NCI-H2171 (cell line): Measurements from ENCODE around the gene PRDM16.
A peak's percentile ranks its signal among the peaks of the same experiment; 100 is the strongest.

ENCODE experiments used
- DNase-seq: peaks from one replicate; lab custom pipeline; 2025; lab: John Stamatoyannopoulos, UW

Gene PRDM16

DNA sequence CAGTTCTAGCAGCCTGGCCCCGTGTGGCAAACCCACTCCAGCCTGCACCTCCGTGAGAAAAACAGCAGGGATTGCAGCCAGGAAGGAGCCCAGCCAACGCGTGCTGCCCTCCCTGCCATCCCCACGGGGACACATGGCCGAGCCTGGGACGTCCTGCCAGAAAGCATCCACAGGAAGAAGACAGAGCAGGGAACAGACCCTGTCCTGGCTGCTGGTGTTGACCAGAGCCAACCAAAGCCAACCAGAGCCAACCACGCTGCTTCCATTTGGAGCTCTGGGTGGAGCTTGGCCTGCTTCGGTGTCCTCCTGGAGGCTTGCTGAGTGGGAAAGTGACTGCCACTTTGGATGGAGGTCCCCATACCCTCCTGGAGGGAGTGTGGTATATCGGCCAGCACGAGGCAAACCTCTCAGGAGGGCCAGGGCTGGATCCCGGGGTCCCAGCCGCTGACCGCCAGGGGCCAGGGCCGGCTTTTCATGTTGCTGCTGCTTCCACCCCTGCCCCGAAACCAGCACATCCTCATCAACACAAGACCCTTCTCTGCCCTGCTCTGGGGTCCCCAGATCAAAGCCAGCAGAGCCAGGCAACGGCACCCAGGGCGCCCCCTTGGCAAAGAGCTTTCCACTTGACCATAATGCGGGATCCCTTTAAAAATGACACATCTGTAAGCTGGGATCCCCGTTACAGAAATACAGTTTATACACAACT lies 304.9 kb downstream of the PRDM16 start:
- no peak for DNase-seq

DNA sequence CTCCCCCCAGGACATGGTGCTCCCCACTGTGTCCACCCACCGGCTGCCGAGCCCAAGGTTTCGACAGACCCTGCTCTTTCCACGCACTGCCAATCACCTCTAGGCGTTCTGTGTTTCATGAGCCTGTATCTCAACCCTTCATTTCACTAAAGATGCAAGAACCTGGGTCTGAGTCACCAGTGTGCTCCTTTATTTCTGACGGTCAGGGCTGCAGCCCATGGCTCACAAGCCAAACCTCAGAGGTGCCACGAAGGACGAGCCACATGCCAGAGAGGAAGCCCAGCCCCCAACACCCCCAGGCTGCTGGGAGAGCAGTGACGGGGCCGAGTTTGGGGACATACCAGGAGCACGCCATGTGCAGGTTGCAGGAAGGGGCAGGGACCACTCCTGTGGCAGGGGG lies 306.2 kb downstream of the PRDM16 start:
- no peak for DNase-seq

DNA sequence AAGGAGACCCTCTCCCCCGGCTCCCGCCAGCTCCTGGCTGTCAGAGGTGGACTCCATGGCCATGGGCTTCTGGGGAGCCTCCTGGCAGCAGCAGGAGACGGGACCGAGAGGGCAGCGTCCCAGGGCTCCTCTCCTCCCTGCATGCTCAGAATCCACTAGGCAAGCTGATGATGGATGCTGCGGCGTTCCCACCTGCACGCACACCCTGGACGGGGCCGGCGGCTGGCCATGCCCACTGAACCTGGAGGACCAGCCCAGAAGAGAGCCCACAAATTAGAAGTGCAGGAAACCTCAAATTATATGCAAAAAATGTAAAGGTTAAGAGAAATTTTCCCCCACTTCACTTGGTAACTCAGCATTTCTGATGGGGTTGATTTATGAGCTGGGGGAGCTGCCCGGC lies 308.2 kb downstream of the PRDM16 start:
- no peak for DNase-seq

DNA sequence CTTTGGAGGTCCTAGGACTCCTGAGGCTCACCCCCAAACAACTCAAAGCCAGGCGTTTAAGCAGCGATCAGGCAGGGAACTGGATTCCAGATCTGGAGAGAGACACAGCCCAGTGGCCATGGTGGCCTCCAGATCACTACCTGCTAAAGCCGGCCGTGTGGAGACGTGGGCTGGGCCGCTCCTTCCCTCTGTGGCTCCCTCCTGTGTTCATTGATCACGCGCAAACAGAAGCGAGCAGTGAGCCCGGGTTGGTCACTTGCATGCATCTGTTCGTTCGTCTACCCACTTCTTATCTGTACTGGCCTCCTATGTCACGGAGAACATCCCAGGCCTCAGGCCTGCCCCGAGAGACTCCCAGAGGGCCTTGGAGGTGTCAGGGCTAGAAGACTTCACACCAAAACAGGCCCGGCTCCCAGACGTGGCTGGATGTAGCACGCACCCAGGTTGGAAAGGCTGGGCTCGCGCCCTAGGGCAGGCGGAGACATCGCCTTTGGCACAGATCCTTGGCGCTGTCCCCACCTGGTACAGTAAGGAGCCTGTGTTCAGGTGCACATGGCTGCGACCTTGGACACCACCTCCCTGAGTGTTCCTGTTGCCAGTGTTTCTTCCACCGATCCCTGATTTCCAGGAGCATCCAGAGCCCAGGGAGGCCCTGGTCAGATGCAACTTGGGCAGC lies 308.7 kb downstream of the PRDM16 start:
- no peak for DNase-seq

DNA sequence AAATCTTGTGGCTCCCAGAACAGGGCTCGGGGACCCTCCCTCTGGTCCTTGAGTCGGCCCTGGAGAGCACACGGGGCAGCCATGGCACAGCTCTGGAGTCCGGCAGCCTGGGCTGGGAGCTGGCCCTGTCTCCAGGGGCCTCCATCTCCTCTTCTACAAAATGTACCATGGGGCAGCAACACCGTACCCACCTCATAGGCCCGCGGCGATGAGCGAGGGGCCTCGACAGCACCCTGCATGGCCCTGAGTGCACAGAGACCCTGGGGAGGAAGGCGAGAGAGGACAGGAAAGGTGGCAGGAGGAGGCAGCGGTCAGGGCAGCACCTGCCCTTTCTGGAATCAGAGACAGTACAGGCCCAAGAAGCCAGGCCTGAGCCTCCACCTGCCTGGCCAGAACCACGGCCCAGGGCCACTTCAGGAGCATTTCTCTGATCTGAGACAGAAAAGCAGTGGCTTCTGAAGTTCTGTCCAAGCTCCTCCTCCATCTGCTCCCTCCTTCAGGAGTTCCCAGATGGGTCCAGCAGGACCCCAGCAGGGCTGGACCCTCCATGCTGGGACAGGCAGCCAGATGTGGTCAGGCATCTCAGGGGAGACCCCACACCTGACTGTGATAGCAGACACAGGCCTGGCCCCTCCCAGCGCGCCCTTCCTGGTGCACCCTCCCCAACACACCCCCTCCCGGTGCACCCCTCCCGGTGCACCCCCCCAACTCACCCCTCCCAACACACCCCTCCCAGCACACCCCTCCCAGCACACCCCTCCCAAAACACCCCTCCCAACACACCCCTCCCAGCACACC lies 309.6 kb downstream of the PRDM16 start:
- no peak for DNase-seq

GRCh38 chr1:3379934-3380333 lies 310.9 kb downstream of the PRDM16 start:
- no peak for DNase-seq

DNA sequence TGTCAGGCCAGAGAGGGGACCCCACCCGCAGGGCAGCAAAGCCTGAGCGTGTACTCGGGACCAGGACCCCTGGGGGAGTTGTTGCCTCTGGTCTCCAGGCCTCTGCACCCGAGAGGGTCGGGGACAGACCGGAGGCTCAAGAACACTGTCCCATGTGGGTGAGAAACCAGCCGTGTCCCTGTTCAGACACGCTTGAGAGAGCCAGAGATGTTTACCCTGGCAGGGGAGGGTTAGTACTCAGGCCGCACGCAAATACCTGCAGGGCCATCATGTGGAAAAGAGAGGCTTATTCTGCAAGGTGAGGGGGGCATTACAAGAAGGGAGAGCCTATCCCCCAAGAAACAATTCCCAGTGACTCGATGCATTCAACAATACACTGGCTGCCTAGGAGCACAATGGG lies 311.5 kb downstream of the PRDM16 start:
- no peak for DNase-seq

DNA sequence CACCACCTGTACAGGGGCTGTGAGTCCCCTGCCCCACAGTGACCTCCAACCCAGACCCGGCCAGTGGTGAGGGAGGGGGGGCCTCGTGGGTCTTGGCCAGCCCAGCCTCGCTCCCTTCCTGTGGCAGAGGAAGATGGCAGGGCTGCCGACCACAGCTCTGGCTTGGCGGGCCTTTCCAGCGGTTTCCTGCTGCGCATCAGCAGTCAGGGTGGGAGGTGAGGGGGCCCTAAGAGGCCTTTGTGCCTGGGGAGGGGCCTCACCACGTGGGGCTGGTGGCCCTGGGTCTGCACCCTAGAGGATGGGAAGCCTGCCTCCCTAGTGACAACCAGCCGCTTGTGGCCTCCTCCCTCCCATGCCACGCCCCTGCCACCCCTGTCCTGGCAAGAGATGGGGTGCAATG lies 312.9 kb downstream of the PRDM16 start:
- no peak for DNase-seq

DNA sequence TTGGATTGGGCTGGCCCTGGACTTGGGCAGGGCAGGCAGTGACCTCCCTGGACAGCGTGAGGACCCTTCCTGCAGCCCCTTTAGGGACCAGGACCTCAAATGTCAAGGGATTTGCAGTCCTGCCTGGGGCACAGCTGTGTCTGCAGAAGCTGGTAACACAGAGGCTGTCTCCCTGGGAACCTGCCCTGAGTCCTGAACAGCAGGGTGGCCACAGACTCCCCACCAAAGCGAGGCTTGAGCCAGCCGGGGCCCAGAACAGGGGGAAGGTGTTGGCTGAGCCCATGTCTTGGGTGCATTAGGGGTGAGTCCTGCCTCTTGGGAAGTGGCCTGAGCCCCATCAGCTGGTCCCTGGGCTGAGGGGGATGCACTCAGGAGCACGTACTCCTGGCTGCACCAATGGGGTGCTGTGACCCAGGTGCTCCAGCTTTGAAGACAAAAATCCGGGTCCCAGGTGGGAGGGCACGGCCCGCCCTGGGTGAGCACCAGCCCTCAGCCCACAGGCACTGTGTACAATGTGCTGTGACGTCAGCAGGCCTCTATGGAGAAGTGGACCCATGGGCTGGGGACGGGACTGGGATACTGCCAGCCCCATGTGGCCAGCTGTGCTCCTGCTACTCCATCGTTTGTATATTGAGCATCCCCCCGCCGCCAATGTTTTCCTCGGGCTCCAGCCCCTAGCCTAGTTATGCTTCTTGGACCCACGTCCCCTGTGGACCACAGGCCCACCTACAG lies 313.5 kb downstream of the PRDM16 start:
- no peak for DNase-seq

DNA sequence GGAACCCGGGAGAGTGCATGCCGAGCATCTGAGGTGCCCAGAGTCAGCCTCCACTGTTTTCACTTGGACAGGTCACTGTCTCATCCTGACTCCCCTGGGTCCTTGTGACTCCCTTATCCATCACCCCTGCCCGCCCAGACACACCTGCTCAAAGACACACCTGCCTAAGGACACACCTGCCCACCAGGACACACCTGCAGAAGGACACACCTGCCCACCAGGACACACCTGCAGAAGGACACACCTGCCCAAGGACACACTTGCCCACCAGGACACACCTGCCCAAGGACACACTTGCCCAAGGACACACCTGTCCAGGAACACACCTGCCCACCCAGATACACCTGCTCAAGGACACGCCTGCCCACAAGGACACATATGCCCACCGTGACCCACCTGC lies 314.7 kb downstream of the PRDM16 start:
- no peak for DNase-seq

GRCh38 chr1:3384407-3384806 lies 315.4 kb downstream of the PRDM16 start:
- DNase-seq, result no peak

DNA sequence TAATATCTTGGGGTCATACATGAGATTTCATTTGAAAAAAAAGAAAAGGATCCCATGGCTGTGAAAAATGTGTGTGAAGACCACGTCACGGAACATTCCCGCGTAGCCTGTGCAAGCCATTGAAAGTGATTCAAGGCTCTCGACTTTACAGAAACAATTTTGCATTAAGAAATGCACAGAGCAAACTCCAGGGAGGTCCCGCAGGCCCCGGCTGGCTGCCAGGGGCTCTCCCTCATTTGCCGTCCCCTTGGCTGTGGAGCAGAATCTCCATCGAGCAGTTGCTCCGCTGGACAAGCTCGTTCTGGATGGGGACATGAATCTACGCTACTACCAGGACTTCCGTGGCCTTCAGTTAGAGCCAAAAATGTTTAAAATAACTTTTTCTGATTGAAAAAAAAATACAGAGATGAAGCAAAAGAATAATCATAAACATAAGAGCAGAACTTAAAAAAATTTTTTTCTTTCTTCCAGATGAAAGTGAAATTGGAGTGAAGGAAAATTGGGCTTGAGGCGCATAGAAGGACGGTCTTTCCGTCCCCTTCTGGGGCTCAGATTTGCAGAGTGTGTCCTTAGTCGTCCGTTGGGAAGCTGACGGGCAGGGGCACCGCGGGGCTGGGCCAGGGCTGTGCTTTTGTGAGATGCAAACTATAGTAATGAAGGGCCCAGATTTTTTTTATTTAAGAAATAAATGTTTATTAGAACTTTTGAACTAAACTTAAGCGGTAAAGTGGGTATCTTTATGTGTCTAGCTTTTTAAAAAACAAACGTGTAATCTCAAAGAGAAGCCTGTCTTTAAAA lies 317.4 kb downstream of the PRDM16 start:
- no peak for DNase-seq

- no peak for DNase-seq
These were observed 318.4 kb downstream of the PRDM16 start for GRCh38 chr1:3387401-3387800.

- DNase-seq, result peak; percentile 20
These were observed 320.3 kb downstream of the PRDM16 start for GRCh38 chr1:3389093-3389833.

- DNase-seq, result no peak
These were observed 321.3 kb downstream of the PRDM16 start for GRCh38 chr1:3390291-3390690.

DNA sequence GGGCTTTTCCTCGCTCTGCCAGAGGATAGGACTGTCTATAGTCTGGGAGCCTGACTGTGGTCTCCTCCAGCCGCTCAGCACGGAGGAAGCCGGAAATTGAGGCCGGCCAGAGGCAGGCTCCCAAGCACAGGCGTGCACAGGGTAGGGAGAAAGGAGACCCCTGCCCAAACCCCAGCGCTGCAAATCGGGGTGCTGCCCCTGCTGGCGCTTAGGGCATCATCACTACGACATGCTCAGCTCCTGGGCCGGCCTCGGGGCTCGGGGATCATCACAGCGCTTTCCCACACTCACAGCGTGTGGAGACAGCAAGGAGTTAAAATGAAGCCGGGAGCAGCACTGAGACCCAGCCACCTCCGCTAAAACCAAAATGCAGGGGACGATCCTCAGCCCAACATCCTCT lies 322.7 kb downstream of the PRDM16 start:
- no peak for DNase-seq

- no peak for DNase-seq
These were observed 324.3 kb downstream of the PRDM16 start for GRCh38 chr1:3393024-3393986.

DNA sequence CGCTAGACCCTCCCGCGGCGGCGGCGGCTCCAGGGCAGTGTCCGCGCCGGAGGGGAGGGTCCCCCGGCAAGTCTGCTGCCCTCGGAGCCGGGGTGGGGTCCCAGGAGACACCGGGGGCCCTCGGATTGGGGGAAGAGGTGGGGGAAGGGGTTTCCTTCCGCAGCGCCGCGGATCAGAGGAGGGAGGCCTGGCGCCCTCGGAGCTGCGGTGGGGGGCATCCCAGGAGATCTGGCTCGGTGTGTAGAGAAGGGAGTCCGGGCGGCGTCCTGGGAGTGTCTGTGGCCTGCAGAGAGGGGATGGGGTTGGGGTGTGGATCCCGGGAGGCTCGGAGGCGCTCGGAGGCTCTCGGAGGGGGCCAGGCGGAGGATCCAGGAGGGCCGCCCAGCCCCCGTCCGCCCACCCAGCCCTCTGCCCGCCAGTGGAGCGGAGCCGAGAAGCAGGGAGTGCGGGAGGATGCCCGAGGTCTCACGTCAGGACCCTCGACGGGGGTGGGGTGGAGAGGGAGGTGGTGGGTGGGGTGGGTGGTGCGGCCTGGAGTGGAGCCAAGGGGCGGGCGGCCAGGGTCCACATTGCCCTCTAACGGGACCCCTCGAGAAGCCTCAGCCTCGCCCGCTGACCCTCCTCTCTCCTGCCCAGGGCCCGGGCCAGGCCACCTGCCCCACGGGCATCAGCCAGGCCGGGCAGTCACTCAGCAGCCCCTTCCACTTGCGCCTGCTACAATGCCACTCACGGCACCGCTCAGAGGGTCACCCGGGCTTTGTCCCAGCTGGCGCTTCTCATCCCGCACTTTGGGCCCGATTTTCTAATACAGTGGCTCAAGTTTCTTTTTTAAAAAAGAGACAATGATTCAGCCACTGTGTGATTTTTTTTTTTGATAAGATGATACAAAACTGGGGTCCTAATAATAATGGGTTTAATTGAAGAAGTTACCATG lies 325.3 kb downstream of the PRDM16 start:
- no peak for DNase-seq

- DNase-seq, result no peak
These were observed 327.4 kb downstream of the PRDM16 start for GRCh38 chr1:3396411-3396810.
